Measurements from ENCODE around the gene MAN2B2. TPM values are rescaled to one million over a fixed set of nuclear protein-coding genes. Genes with fewer than 3 reads are reported as not detected.

The MAN2B2 gene
- total and polyA plus RNA-seq, 9 of the 15 experiments (the other 6 are each of a cell fraction or from before 2014, with no cell fraction given): 0.21 to 8.8 (median 3.7) TPM

- TF ChIP-seq MED1 (CRISPR knock-in tag; IDR thresholded peaks at IDR 0.05; ENCODE audit: borderline replicate concordance): no peak
- no peak for TF ChIP-seq CREB3 (tag; conservative IDR thresholded peaks at IDR 0.05; ENCODE audit: low read depth)
- TF ChIP-seq NONO (IDR thresholded peaks at IDR 0.05; ENCODE audit: low read depth in 2 of 2, low read length in 1 of 2): no peak
- TF ChIP-seq MAFG (tag; conservative IDR thresholded peaks at IDR 0.05): 0 out of 2 replicates have a peak, but pooled peaks have one; percentile 12
- no peak for TF ChIP-seq FOXK2 (conservative IDR thresholded peaks at IDR 0.05 in 1 of 2, IDR thresholded peaks at IDR 0.05 in 1 of 2; ENCODE audit: low read depth in 2 of 2)
- TF ChIP-seq ASH1L (IDR thresholded peaks at IDR 0.05; ENCODE audit: borderline replicate concordance, low read depth, partially characterized antibody): peak; percentile 39
- TF ChIP-seq ETS1 (conservative IDR thresholded peaks at IDR 0.05; ENCODE audit: control insufficient read depth, low read depth, low read length): no peak
- TF ChIP-seq PYGO2 (tag; IDR thresholded peaks at IDR 0.05): no peak
- no peak for TF ChIP-seq NCOR1 (IDR thresholded peaks at IDR 0.05)
- no peak for TF ChIP-seq GMEB1 (CRISPR knock-in tag; IDR thresholded peaks at IDR 0.05)
- TF ChIP-seq NFE2 (IDR thresholded peaks at IDR 0.05; ENCODE audit: low read depth): peak; percentile 31
- TF ChIP-seq NKRF (IDR thresholded peaks at IDR 0.05; ENCODE audit: borderline replicate concordance): no peak
- no peak for TF ChIP-seq EHMT2 (IDR thresholded peaks at IDR 0.05)
Observed at GRCh38 chr4:6612961-6613675, 38.1 kb downstream of the MAN2B2 start (continued).

Data from K562 (cell line).